Endodermal cell (in vitro differentiated cells): ENCODE measurements around the gene PARD3B. TPM values are rescaled to one million over a fixed set of nuclear protein-coding genes. Genes with fewer than 3 reads are reported as not detected.

Source experiments
- DNase-seq: peaks from one replicate; pipeline ENCODE4 v3.0.0-alpha.2; 2017
- H3K27ac ChIP-seq: 2 replicates; pipeline ENCODE4 v1.5.1; 2013; ENCODE audit warnings: mild to moderate bottlenecking, low read depth, low read length, moderate library complexity
- H3K27me3 ChIP-seq: 2 replicates; pipeline ENCODE4 v1.6.1; 2013; ENCODE audit warnings: mild to moderate bottlenecking, low read length, moderate library complexity; ENCODE audit not compliant: insufficient read depth, control insufficient read depth, poor library complexity, severe bottlenecking
- H3K36me3 ChIP-seq: 2 replicates; pipeline ENCODE4 v1.7.0; 2013; ENCODE audit warnings: mild to moderate bottlenecking, low read length, moderate library complexity; ENCODE audit not compliant: control insufficient read depth, insufficient read depth
- H3K4me1 ChIP-seq: one replicate; pipeline ENCODE4 v1.7.0; 2013; ENCODE audit warnings: low read length; ENCODE audit not compliant: control insufficient read depth, insufficient read depth
- H3K4me3 ChIP-seq: 2 replicates; pipeline ENCODE4 v1.5.1; 2013; ENCODE audit warnings: mild to moderate bottlenecking, low read length, moderate library complexity
- H3K9ac ChIP-seq: 2 replicates; pipeline ENCODE4 v1.6.1; 2013; ENCODE audit warnings: mild to moderate bottlenecking, low read length, moderate library complexity; ENCODE audit not compliant: poor library complexity, severe bottlenecking; ENCODE audit errors: extremely low read depth
- H3K9me3 ChIP-seq: 2 replicates; pipeline ENCODE4 v1.6.1; 2013; ENCODE audit warnings: mild to moderate bottlenecking, low read length, moderate library complexity; ENCODE audit not compliant: control insufficient read depth
- H3K27ac Mint-ChIP-seq: 2 replicates; pipeline ENCODE4 v1.8.0; 2020; ENCODE audit warnings: mixed read lengths
- H3K27me3 Mint-ChIP-seq: 2 replicates; pipeline ENCODE4 v1.8.0; 2021; ENCODE audit warnings: mild to moderate bottlenecking, mixed read lengths; ENCODE audit not compliant: insufficient read depth
- H3K36me3 Mint-ChIP-seq: 2 replicates; pipeline ENCODE4 v1.8.0; 2020; ENCODE audit warnings: low read depth, mixed read lengths
- H3K4me1 Mint-ChIP-seq: 2 replicates; pipeline ENCODE4 v1.8.0; 2020; ENCODE audit warnings: mixed read lengths
- H3K4me3 Mint-ChIP-seq: 2 replicates; pipeline ENCODE4 v1.8.0; 2020; ENCODE audit warnings: mild to moderate bottlenecking, moderate library complexity, mixed read lengths
- H3K9me3 Mint-ChIP-seq: 2 replicates; pipeline ENCODE4 v1.8.0; 2020; ENCODE audit warnings: mild to moderate bottlenecking, mixed read lengths
- CTCF ChIP-seq: fragments of 200-600 bp; sonication (generic); conservative IDR thresholded peaks from 2 replicates; pipeline ENCODE4 v1.5.0; 2021; ENCODE audit warnings: antibody characterized with exemption, mild to moderate bottlenecking
- WGBS, 2 experiments: methylation state at CpG; one replicate each; pipeline versions ENCODE4 v1.1.5 to v1.1.7; 2013; ENCODE audit warnings: missing lambda C conversion rate in 2 of 2, mixed read lengths in 1 of 2; ENCODE audit not compliant: insufficient coverage in 1 of 2, insufficient read length in 1 of 2; 5-methylcytosine and 5-hydroxymethylcytosine counted together
- total RNA-seq, 2 donors: library from RNA; stranded (reverse); fragmentation: NEBNext Ultra II Directional in 1 of 2; extraction: Animal tissue kit (Norgen Biotek cat#: 25700) in 1 of 2; gene quantifications; 2 replicates in 1 of 2; 3 replicates in 1 of 2; pipeline ENCODE4 v1.2.1, GENCODE V29; 2021

Gene PARD3B
- total RNA-seq, 2 donors from 2014 or later = 2.5 to 5.6 TPM

GRCh38 chr2:205288686-205289085 lies 743.4 kb downstream of the PARD3B start:
- 92 to 100% methylated on average over 3 of the region's 3 CpGs for WGBS, 2 experiments
- no peak for TF ChIP-seq CTCF

GRCh38 chr2:205290299-205290698 lies 745.0 kb downstream of the PARD3B start:
- Histone ChIP-seq H3K36me3 (no peaks in the 10 kb centered on the region), H3K27me3 (no peaks in the 10 kb centered on the region), H3K4me1 (peaks cover 9% of the 10 kb centered on the region), H3K27ac (no peak overlapping the region), H3K4me3 (no peak overlapping the region), H3K9me3 (peaks cover 11% of the 10 kb centered on the region), H3K9ac (no peak overlapping the region)
- H3K27me3 Mint-ChIP-seq = no peaks in the 10 kb centered on the region
- no peaks in the 10 kb centered on the region for H3K9me3 Mint-ChIP-seq
- no peak for TF ChIP-seq CTCF
- H3K4me1 Mint-ChIP-seq = peaks cover 4% of the 10 kb centered on the region
- no peak overlapping the region for H3K4me3 Mint-ChIP-seq
- WGBS, 2 experiments = no CpG with 5 or more reads among the region's 1 CpG
- DNase-seq = no peak
- no peaks in the 10 kb centered on the region for H3K36me3 Mint-ChIP-seq
- H3K27ac Mint-ChIP-seq = no peak overlapping the region

More at GRCh38 chr2:205288686-205289085, 743.4 kb downstream of the PARD3B start:
- no peak overlapping the region for H3K4me3 ChIP-seq
- H3K4me1 ChIP-seq = peaks cover 9% of the 10 kb centered on the region
- no peaks in the 10 kb centered on the region for H3K9me3 Mint-ChIP-seq
- no peak for DNase-seq
- no peaks in the 10 kb centered on the region for H3K27me3 Mint-ChIP-seq
- H3K27me3 ChIP-seq = no peaks in the 10 kb centered on the region
- peaks cover 1% of the 10 kb centered on the region for H3K4me1 Mint-ChIP-seq
- no peaks in the 10 kb centered on the region for H3K36me3 Mint-ChIP-seq
- H3K27ac ChIP-seq = no peak overlapping the region
- H3K9ac ChIP-seq = no peak overlapping the region
- peaks cover 11% of the 10 kb centered on the region for H3K9me3 ChIP-seq
- no peaks in the 10 kb centered on the region for H3K36me3 ChIP-seq
- H3K27ac Mint-ChIP-seq = no peak overlapping the region
- no peak overlapping the region for H3K4me3 Mint-ChIP-seq

- Histone ChIP-seq H3K36me3 (no peaks in the 10 kb centered on the region), H3K4me1 (peaks cover 9% of the 10 kb centered on the region), H3K9ac (no peak overlapping the region), H3K4me3 (no peak overlapping the region), H3K27me3 (no peaks in the 10 kb centered on the region), H3K27ac (no peak overlapping the region), H3K9me3 (peaks cover 11% of the 10 kb centered on the region)
- Mint-ChIP-seq H3K27me3 (no peaks in the 10 kb centered on the region), H3K9me3 (no peaks in the 10 kb centered on the region), H3K36me3 (no peaks in the 10 kb centered on the region), H3K4me3 (no peak overlapping the region), H3K4me1 (peaks cover 4% of the 10 kb centered on the region), H3K27ac (no peak overlapping the region)
- no peak for TF ChIP-seq CTCF
- DNase-seq = no peak
- no CpG with 5 or more reads among the region's 1 CpG for WGBS, 2 experiments
Observed at GRCh38 chr2:205292665-205293295, 747.5 kb downstream of the PARD3B start.
